ENCODE results near the gene ABCF2.

GRCh38 chr7:151244196-151244840 lies 17.3 kb upstream of the ABCF2 start:
- TF ChIP-seq EZH2 (IDR thresholded peaks at IDR 0.05; ENCODE audit: borderline replicate concordance, low read length) = no peak
- TF ChIP-seq CTCF (IDR thresholded peaks at IDR 0.05; ENCODE audit: low read length) = peak; percentile 99
